NB4 (cell line): Measurements from ENCODE around the gene C1orf105.

Experiments
- DNase-seq: peaks from one replicate; pipeline ENCODE4 v3.0.0; 2010; ENCODE audit warnings: low read depth
- H3K4me3 ChIP-seq: one replicate; pipeline ENCODE4 v1.5.1; 2011; ENCODE audit warnings: mild to moderate bottlenecking, low read depth, low read length, moderate library complexity
- CTCF ChIP-seq: IDR thresholded peaks from one replicate; pipeline ENCODE4 v1.5.1; 2012; ENCODE audit warnings: low read depth, low read length
- MAX ChIP-seq: IDR thresholded peaks from 2 replicates; pipeline ENCODE4 v1.6.1; 2011; ENCODE audit warnings: low read depth, low read length
- MYC ChIP-seq: IDR thresholded peaks from 2 replicates; pipeline ENCODE4 v1.6.1; 2011; ENCODE audit warnings: low read depth, low read length
- POLR2A ChIP-seq: IDR thresholded peaks from 2 replicates; pipeline ENCODE4 v1.6.1; 2011; ENCODE audit warnings: mild to moderate bottlenecking; ENCODE audit not compliant: insufficient read length; ENCODE audit errors: extremely low read depth

The C1orf105 gene

GRCh38 chr1:172378109-172378760 lies 42.2 kb upstream of the C1orf105 start:
- no peak for DNase-seq
- H3K4me3 ChIP-seq, result no peak overlapping the region
- no peak for TF ChIP-seq POLR2A
- no peak for TF ChIP-seq MAX
- no peak for TF ChIP-seq CTCF

- TF ChIP-seq POLR2A, result no peak
- no peak for TF ChIP-seq MYC
- no peak for TF ChIP-seq CTCF
- no peak for TF ChIP-seq MAX
- no peak overlapping the region for H3K4me3 ChIP-seq
- no peak for DNase-seq
Measured at GRCh38 chr1:172380441-172381244, 39.8 kb upstream of the C1orf105 start.

- TF ChIP-seq MYC (no peak), CTCF (no peak), MAX (no peak), POLR2A (no peak)
- no peak overlapping the region for H3K4me3 ChIP-seq
- DNase-seq, result no peak
Measured at GRCh38 chr1:172381946-172382345, 38.5 kb upstream of the C1orf105 start.

GRCh38 chr1:172382406-172382805 lies 38.1 kb upstream of the C1orf105 start:
- no peak for TF ChIP-seq MYC
- no peak for TF ChIP-seq MAX
- no peak for TF ChIP-seq CTCF
- no peak for TF ChIP-seq POLR2A
- DNase-seq, result no peak
- H3K4me3 ChIP-seq, result no peak overlapping the region

GRCh38 chr1:172382990-172383389 lies 37.5 kb upstream of the C1orf105 start:
- no peak for TF ChIP-seq POLR2A
- no peak for TF ChIP-seq MYC
- TF ChIP-seq MAX, result no peak
- TF ChIP-seq CTCF, result no peak
- no peak for DNase-seq
- no peak overlapping the region for H3K4me3 ChIP-seq
